Measurements from ENCODE around the gene HSDL2. TPM values are rescaled to one million over a fixed set of nuclear protein-coding genes. Genes with fewer than 3 reads are reported as not detected.

HSDL2 gene
- total RNA-seq, 1 donor from 2014 or later: 21.1 TPM

- Histone ChIP-seq H3K79me2 (ENCODE audit: insufficient read depth, low read length) (no peaks in the 10 kb centered on the region), H3K9ac (ENCODE audit: low read length) (no peak overlapping the region), H2AFZ (ENCODE audit: low read depth, low read length) (no peak overlapping the region), H3K4me3 (ENCODE audit: insufficient read depth, low read depth, low read length) (no peak overlapping the region), H3K4me2 (ENCODE audit: low read length) (no peak overlapping the region), H3K36me3 (ENCODE audit: insufficient read depth, low read length) (peaks cover 2% of the 10 kb centered on the region), H3K9me3 (ENCODE audit: insufficient read depth, low read depth, low read length) (no peaks in the 10 kb centered on the region), H4K20me1 (ENCODE audit: insufficient read depth, low read length) (no peaks in the 10 kb centered on the region), H3K27ac (ENCODE audit: low read depth, low read length) (no peak overlapping the region), H3K4me1 (ENCODE audit: insufficient read depth, low read length) (no peaks in the 10 kb centered on the region), H3K27me3 (ENCODE audit: insufficient read depth, low read length) (no peaks in the 10 kb centered on the region)
- no peak for FAIRE-seq
- Mint-ChIP-seq H3K27me3 (ENCODE audit: low read depth, unreplicated experiment) (no peaks in the 10 kb centered on the region), H3K27ac (ENCODE audit: unreplicated experiment) (no peak overlapping the region), H3K4me3 (ENCODE audit: unreplicated experiment) (no peak overlapping the region), H3K36me3 (ENCODE audit: low read depth, unreplicated experiment) (peaks cover 8% of the 10 kb centered on the region), H3K4me1 (ENCODE audit: low read depth, unreplicated experiment) (peaks cover 7% of the 10 kb centered on the region), H3K9me3 (ENCODE audit: unreplicated experiment) (no peaks in the 10 kb centered on the region)
- TF ChIP-seq CTCF (IDR thresholded peaks at IDR 0.05; ENCODE audit: insufficient read depth, low read depth, low read length) (no peak), EZH2 (IDR thresholded peaks at IDR 0.05; ENCODE audit: insufficient read depth, low read length) (no peak)
- DNase-seq (ENCODE audit: low read depth): no peak
Observed at GRCh38 chr9:112420208-112420607, 40.3 kb downstream of the HSDL2 start.

- DNase-seq (ENCODE audit: low read depth) (no peak), FAIRE-seq (no peak)
- Mint-ChIP-seq H3K27me3 (ENCODE audit: low read depth, unreplicated experiment) (no peaks in the 10 kb centered on the region), H3K4me3 (ENCODE audit: unreplicated experiment) (no peak overlapping the region), H3K4me1 (ENCODE audit: low read depth, unreplicated experiment) (peaks cover 7% of the 10 kb centered on the region), H3K36me3 (ENCODE audit: low read depth, unreplicated experiment) (peaks cover 8% of the 10 kb centered on the region), H3K9me3 (ENCODE audit: unreplicated experiment) (no peaks in the 10 kb centered on the region), H3K27ac (ENCODE audit: unreplicated experiment) (peak overlapping the region; percentile 22)
- no peaks in the 10 kb centered on the region for H4K20me1 ChIP-seq (ENCODE audit: insufficient read depth, low read length)
- no peaks in the 10 kb centered on the region for H3K79me2 ChIP-seq (ENCODE audit: insufficient read depth, low read length)
- H3K4me2 ChIP-seq (ENCODE audit: low read length): no peak overlapping the region
- H3K27me3 ChIP-seq (ENCODE audit: insufficient read depth, low read length): no peaks in the 10 kb centered on the region
- H3K4me1 ChIP-seq (ENCODE audit: insufficient read depth, low read length): no peaks in the 10 kb centered on the region
- TF ChIP-seq CTCF (IDR thresholded peaks at IDR 0.05; ENCODE audit: insufficient read depth, low read depth, low read length): no peak
- TF ChIP-seq EZH2 (IDR thresholded peaks at IDR 0.05; ENCODE audit: insufficient read depth, low read length): no peak
- peaks cover 2% of the 10 kb centered on the region for H3K36me3 ChIP-seq (ENCODE audit: insufficient read depth, low read length)
- no peak overlapping the region for H2AFZ ChIP-seq (ENCODE audit: low read depth, low read length)
- H3K4me3 ChIP-seq (ENCODE audit: insufficient read depth, low read depth, low read length): no peak overlapping the region
- no peaks in the 10 kb centered on the region for H3K9me3 ChIP-seq (ENCODE audit: insufficient read depth, low read depth, low read length)
- H3K9ac ChIP-seq (ENCODE audit: low read length): no peak overlapping the region
- no peak overlapping the region for H3K27ac ChIP-seq (ENCODE audit: low read depth, low read length)
Observed at GRCh38 chr9:112421771-112422222, 41.9 kb downstream of the HSDL2 start.

- Mint-ChIP-seq H3K4me1 (ENCODE audit: low read depth, unreplicated experiment) (peaks cover 7% of the 10 kb centered on the region), H3K27ac (ENCODE audit: unreplicated experiment) (peak overlapping the region; percentile 10)
- no peak for FAIRE-seq
Observed at GRCh38 chr9:112422417-112423148, 42.7 kb downstream of the HSDL2 start.

More at GRCh38 chr9:112422417-112423148, 42.7 kb downstream of the HSDL2 start:
- Histone ChIP-seq H2AFZ (ENCODE audit: low read depth, low read length) (no peak overlapping the region), H3K4me3 (ENCODE audit: insufficient read depth, low read depth, low read length) (no peak overlapping the region), H3K9me3 (ENCODE audit: insufficient read depth, low read depth, low read length) (no peaks in the 10 kb centered on the region), H3K27ac (ENCODE audit: low read depth, low read length) (no peak overlapping the region), H3K9ac (ENCODE audit: low read length) (no peak overlapping the region), H3K79me2 (ENCODE audit: insufficient read depth, low read length) (no peaks in the 10 kb centered on the region), H4K20me1 (ENCODE audit: insufficient read depth, low read length) (no peaks in the 10 kb centered on the region), H3K4me2 (ENCODE audit: low read length) (no peak overlapping the region), H3K36me3 (ENCODE audit: insufficient read depth, low read length) (peaks cover 2% of the 10 kb centered on the region), H3K27me3 (ENCODE audit: insufficient read depth, low read length) (no peaks in the 10 kb centered on the region), H3K4me1 (ENCODE audit: insufficient read depth, low read length) (no peaks in the 10 kb centered on the region)
- no peak for DNase-seq (ENCODE audit: low read depth)
- TF ChIP-seq CTCF (IDR thresholded peaks at IDR 0.05; ENCODE audit: insufficient read depth, low read depth, low read length) (no peak), EZH2 (IDR thresholded peaks at IDR 0.05; ENCODE audit: insufficient read depth, low read length) (no peak)
- Mint-ChIP-seq H3K4me3 (ENCODE audit: unreplicated experiment) (no peak overlapping the region), H3K27me3 (ENCODE audit: low read depth, unreplicated experiment) (no peaks in the 10 kb centered on the region), H3K36me3 (ENCODE audit: low read depth, unreplicated experiment) (peaks cover 8% of the 10 kb centered on the region), H3K9me3 (ENCODE audit: unreplicated experiment) (no peaks in the 10 kb centered on the region)
